ENCODE results near the gene TPRN. TPM values are rescaled to one million over a fixed set of nuclear protein-coding genes. Genes with fewer than 3 reads are reported as not detected.
A peak's percentile ranks its signal among the peaks of the same experiment; 100 is the strongest.
"Not testable (repeated sequence)": the region's sequence is repeated elsewhere in the genome, so short reads cannot be mapped to it uniquely, and the experiment has no call there.

Gene TPRN, protein sequence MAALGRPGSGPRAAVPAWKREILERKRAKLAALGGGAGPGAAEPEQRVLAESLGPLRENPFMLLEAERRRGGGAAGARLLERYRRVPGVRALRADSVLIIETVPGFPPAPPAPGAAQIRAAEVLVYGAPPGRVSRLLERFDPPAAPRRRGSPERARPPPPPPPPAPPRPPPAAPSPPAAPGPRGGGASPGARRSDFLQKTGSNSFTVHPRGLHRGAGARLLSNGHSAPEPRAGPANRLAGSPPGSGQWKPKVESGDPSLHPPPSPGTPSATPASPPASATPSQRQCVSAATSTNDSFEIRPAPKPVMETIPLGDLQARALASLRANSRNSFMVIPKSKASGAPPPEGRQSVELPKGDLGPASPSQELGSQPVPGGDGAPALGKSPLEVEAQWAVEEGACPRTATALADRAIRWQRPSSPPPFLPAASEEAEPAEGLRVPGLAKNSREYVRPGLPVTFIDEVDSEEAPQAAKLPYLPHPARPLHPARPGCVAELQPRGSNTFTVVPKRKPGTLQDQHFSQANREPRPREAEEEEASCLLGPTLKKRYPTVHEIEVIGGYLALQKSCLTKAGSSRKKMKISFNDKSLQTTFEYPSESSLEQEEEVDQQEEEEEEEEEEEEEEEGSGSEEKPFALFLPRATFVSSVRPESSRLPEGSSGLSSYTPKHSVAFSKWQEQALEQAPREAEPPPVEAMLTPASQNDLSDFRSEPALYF
- 4.6 and 6.6 TPM in 2 replicates for total RNA-seq

DNA sequence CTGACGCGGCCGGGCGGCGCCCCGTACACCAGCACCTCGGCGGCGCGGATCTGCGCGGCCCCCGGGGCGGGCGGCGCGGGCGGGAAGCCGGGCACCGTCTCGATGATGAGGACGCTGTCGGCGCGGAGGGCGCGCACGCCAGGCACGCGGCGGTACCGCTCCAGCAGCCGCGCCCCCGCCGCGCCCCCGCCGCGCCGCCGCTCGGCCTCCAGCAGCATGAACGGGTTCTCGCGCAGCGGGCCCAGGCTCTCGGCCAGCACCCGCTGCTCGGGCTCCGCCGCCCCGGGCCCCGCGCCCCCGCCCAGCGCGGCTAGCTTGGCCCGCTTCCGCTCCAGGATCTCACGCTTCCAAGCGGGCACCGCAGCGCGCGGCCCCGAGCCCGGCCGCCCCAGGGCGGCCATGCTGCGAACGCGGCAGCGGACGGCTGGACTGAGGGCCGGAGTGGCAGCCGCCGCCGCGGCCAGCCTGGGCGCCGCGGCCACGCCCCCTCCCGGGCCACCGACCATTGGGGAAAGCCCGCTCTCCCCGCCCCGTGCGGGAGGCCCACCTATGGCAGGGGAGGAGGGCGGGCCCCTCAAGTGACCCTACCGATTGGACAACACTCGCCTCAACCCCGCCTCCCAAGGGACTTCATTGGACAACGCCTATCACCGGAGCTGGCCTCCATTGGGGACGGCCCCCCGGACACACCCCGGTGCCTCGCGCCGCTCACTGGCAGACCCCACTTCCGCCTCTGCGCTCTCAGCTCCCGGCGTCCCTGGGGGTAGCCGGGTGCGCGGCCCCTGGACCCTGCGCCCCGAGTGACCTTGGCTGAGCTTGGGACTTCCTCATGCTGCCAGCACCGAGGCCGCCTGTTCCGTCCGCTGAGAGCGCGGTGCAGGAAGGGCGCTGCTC lies at the start of gene TPRN:
Gene TPRN (minus strand): TSS at position 431 of the 894 bp plus-strand sequence. CDS start 30 bp downstream, at position 401.
- DNase-seq, result peak; percentile 99

- no peak for DNase-seq
These were observed 47.3 kb upstream of the TPRN start for GRCh38 chr9:137247916-137248175.

- no peak for DNase-seq
These were observed 46.8 kb upstream of the TPRN start for GRCh38 chr9:137247135-137247915.

- DNase-seq, result no peak
These were observed 45.2 kb upstream of the TPRN start for GRCh38 chr9:137245450-137246421.

GRCh38 chr9:137244486-137245449 lies 44.2 kb upstream of the TPRN start:
- DNase-seq, result peak; percentile 52

DNA sequence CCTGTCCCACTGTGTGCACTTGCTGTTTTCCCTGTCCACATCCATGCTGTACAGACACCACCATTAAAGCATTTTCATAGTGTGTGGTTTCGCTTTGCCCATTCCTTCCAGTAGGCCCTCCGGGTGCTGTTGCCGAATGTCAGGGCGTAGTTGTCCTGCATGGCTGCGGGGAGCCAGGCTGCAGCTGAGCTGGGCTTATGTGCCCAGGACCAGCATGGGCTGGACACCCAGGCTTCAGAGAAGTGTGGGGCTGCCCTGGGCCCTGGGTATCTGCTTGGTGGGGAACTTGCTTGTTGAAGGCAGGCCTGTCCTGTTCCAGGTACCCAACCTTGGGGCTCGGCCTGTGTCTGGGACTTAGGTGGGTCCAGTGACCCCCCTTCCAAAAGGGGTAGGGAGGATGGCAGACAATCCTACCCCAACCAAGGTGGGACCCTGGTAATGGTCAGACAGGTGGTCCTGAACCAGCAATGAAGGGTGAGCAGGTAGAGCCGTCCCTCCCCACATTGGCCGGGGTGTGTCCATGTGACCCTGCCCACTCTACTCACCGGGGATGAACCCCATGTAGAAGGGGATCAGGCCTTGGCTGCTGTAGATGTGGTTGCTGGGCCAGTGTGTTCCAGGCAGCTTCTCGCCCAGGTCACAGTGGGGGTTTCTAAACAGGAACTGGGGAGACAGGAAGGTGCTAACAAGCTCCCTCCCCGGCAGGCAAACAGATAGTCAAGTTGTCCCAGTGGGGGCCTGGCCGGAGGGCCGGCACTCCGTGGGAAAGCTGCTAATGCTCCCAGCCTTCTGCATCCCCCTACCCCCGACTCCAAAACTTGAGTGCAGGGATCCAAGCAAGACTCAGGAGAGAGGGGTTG lies 43.3 kb upstream of the TPRN start:
- DNase-seq, result no peak

DNA sequence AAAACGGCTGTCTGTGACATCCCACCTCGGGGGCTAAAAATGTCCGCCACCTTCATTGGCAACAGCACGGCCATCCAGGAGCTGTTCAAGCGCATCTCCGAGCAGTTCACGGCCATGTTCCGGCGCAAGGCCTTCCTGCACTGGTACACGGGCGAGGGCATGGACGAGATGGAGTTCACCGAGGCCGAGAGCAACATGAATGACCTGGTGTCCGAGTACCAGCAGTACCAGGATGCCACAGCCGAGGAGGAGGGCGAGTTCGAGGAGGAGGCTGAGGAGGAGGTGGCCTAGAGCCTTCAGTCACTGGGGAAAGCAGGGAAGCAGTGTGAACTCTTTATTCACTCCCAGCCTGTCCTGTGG lies 42.7 kb upstream of the TPRN start:
- not testable (repeated sequence) for DNase-seq

GRCh38 chr9:137242269-137243203 lies 42.0 kb upstream of the TPRN start:
- DNase-seq, result no peak

DNA sequence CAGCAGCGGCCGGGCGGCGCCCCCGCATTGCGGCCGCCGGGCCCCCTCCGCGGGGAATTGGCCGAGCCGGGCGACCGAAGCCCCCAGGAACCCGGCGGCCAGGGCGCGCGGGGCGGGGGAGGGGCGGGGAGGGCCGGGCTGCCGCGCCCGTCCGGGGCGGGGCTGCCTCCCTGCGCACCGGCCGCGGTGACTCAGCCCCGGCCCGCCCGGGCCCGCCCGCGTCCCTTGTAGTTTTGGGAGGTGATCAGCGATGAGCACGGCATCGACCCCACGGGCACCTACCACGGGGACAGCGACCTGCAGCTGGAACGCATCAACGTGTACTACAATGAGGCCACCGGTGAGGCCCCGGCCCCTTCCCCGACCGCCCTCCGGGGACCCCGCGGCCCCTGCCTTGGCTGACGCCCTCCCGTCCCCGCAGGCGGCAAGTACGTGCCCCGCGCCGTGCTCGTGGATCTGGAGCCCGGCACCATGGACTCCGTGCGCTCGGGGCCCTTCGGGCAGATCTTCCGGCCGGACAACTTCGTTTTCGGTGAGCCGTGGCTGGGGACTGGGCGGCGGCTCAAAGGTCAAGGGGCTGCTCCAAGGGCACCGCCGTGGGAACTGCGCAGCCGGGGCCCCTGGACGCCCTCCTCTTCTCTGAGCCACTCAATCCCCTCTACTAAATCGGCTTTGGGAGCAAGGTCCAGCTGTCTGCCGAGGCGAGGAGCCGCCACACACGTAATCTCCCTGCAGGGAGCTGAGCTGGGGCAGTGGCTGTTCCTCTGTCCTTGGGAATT lies 41.1 kb upstream of the TPRN start:
- peak; percentile 49 for DNase-seq

- DNase-seq, result peak; percentile 100
These were observed 40.4 kb upstream of the TPRN start, which contains the start of gene TUBB4B for GRCh38 chr9:137240841-137241489. Gene TUBB4B (plus strand): TSS chr9:137241287. CDS start chr9:137241361, 74 bp downstream.

DNA sequence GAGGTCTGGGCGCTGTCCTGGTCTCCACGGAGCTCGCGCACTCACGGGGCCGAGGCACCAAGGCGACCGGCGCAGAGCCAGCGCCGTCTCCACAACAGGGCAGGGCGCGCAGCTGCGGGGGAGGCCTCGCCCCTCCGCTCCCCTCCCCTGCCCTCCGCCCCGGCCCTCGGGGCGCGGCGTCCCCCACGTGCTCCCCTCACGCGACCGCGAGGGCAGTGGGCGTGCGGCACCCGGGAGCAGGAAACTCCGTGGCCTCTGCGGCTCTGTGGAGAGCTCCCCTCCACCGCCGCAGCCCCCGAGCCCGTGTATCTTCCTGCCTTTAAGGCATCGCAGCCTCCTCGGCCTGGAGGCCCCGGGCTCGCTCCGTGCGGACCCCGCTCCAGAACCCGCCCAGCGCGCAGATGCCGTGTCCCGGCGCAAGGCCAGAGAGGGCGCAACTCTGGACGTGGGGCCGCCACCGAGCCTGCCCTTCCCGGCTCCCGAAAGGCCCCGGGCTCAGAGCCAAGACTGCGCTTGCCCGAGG lies 39.8 kb upstream of the TPRN start:
- DNase-seq, result peak; percentile 82

DNA sequence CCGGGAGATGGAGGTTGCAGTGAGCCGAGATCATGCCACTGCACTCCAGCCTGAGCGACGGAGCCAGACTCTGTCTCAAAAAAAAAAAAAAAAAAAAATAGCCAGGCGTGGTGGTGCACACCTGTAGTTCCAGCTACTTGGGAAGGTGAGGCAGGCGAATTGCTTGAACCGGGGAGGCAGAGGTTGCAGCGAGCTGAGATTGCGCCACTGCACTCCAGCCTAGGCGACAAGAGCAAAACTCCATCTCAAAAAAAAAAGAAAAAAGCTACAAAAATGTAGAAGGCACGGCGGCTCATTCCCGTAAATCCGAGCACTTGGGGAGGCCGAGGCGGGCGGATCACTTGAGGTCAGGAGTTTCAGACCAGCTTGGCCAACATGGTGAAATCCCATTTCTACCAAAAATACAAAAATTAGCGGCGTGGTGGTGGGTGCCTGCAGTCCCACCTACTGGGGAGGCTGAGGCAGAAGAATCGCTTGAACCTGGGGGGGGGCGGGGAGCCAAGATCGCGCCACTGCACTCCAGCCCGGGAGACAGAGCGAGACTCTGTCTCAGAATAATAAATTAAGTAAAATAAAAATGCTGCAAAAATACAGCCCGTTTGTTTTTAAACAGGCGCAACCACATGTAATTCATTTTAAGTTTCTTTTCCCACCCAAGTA lies 39.1 kb upstream of the TPRN start:
- DNase-seq, result not testable (repeated sequence)

- DNase-seq, result no peak
These were observed 37.5 kb upstream of the TPRN start for GRCh38 chr9:137237759-137238726.

- DNase-seq, result no peak
These were observed 36.4 kb upstream of the TPRN start for GRCh38 chr9:137236936-137237421.

All from dermis blood vessel endothelial cell (primary cell).